Activated T-cell treated with anti-CD3 and anti-CD28 coated beads, Interleukin-2, amount 50 U/mL, for 72 hours (primary cell): Measurements from ENCODE around the gene SORBS2. TPM values are rescaled to one million over a fixed set of nuclear protein-coding genes. Genes with fewer than 3 reads are reported as not detected.
"Not testable (repeated sequence)": the region's sequence is repeated elsewhere in the genome, so short reads cannot be mapped to it uniquely, and the experiment has no call there.

Experiments
- ATAC-seq, 2 donors: fragments of 150-1000 bp; cut with Tn5 transposase; replicated peaks in 1 of 2; 2 replicates each; pipeline ENCODE4 v1.10.0; 2021; ENCODE audit warnings: moderate library complexity in 2 of 2, mild to moderate bottlenecking in 1 of 2
- DNase-seq, 2 donors: peaks; one replicate each; pipeline ENCODE4 v3.0.0; 2021 to 2022; ENCODE audit warnings: mixed read lengths in 1 of 2
- H3K27ac Mint-ChIP-seq: one replicate; pipeline ENCODE4 v1.8.0; 2022; ENCODE audit warnings: mild to moderate bottlenecking, moderate library complexity, mixed read lengths
- H3K27me3 Mint-ChIP-seq: one replicate; pipeline ENCODE4 v1.8.0; 2022; ENCODE audit warnings: low read depth, mixed read lengths
- H3K36me3 Mint-ChIP-seq, 2 donors: one replicate each; pipeline ENCODE4 v1.8.0; 2022; ENCODE audit warnings: mixed read lengths in 2 of 2, mild to moderate bottlenecking in 1 of 2; ENCODE audit not compliant: insufficient read depth in 2 of 2
- H3K4me1 Mint-ChIP-seq: one replicate; pipeline ENCODE4 v1.8.0; 2022; ENCODE audit warnings: low read depth, mixed read lengths
- H3K4me3 Mint-ChIP-seq, 2 donors: one replicate each; pipeline ENCODE4 v1.8.0; 2022; ENCODE audit warnings: mild to moderate bottlenecking in 2 of 2, mixed read lengths in 2 of 2, moderate library complexity in 2 of 2
- H3K9me3 Mint-ChIP-seq, 2 donors: one replicate each; pipeline ENCODE4 v1.8.0; 2022; ENCODE audit warnings: mixed read lengths in 2 of 2
- total RNA-seq, 2 donors: library from RNA; stranded (reverse); gene quantifications; one replicate each; pipeline ENCODE4 v1.2.3, GENCODE V29; 2022

The SORBS2 gene
- total RNA-seq, 2 donors from 2014 or later = 0.26 TPM; not detected in 1

DNA sequence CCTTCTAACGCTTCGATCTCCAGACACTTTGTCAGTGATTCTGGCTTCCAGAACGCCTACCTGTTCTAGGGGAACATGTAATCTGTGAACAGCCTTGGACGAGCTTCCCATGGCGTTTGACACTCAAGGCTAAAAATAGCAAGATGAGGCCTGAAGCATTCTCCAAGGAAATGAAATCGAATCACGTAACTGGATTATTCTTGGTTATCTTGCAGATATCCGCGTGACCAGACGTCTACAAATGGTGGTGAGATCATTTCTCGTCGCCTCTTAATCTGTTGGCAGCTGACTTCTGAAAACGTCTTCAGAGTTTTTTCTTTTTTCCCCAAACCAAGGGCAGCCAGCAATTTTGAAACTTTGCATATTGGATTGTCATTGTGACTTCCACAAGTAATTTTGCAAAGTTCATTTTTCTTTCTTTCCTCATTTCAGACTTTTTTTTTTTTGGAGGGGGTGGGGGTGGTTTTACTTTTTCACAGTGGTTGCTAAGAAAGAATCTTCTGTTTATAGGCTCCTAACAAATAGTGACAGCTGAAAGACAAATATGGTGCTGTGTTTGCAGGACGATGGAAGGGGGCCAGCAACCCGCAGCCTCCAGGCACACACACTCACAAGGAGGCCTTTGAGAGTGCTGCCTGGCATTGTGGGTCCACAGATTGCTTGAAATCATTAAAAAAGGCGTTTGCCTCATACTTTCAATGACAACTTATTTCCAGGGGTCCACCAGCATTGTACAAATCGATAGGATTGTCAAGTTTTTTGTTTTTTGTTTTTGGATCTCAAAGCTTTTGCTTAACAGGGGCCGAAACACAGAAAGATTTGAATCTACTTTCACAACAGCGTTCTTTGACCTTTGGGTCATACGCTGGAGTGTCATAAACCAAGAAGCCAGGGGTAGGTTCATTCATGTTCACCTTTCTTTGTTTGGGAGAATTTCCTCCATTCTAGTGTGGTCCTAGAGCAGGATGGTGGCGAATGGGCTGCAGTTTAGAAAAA, 244.3 kb downstream of the SORBS2 start:
- H3K4me3 Mint-ChIP-seq = no peak overlapping the region
- H3K27ac Mint-ChIP-seq = no peak overlapping the region
- H3K36me3 Mint-ChIP-seq = peaks cover 0 to 2% of the 10 kb centered on the region in 2 donors
- peaks cover 19% of the 10 kb centered on the region for H3K4me1 Mint-ChIP-seq
- no peaks in the 10 kb centered on the region for H3K9me3 Mint-ChIP-seq
- H3K27me3 Mint-ChIP-seq = peaks cover 11% of the 10 kb centered on the region
- DNase-seq (no peak), ATAC-seq (no peak)

DNA sequence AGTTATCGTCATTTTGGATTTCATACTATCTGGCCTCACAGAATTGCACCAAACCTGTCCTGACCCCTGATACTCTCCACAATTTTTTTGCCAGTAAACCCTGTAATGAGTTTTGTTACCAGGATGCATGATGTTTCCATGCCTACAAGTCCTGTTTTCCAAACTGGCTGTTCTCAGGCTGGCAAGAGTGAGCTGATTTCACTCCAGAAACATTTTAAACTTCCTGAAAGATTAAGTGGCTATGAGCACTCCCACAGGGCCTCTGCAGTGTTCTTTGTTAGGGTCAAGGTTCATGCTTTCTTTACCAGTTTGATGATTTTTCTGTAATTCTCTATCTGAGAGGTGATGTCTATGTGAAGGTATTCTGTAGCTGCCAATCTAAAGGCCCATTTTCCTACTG, 245.0 kb downstream of the SORBS2 start:
- Mint-ChIP-seq H3K36me3 (peaks cover 0 to 2% of the 10 kb centered on the region in 2 donors), H3K27ac (no peak overlapping the region), H3K9me3 (no peaks in the 10 kb centered on the region), H3K27me3 (peaks cover 16% of the 10 kb centered on the region), H3K4me3 (no peak overlapping the region), H3K4me1 (peaks cover 19% of the 10 kb centered on the region)
- no peak for DNase-seq
- ATAC-seq = no peak

DNA sequence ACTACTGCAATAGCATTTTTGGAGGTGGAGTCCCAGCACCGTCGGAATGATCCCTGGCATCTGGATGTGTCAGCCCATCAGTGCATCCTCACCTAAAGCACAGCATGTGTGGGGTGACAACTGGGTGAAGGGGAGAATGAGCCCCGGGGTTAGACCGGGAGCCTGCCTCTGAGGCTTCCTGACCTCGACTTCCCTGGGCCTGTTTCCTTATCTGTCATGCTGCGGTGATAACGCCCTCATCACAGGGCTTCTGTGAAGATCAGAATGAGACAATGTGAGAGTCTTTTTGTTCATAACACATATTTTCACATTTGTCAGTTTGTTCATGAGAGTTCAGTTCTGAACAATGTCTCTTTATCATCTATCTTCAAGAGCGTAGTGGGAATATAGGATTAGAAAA, 245.6 kb downstream of the SORBS2 start:
- H3K9me3 Mint-ChIP-seq = no peaks in the 10 kb centered on the region
- peak; percentile 93 to 95 for ATAC-seq
- H3K36me3 Mint-ChIP-seq = peaks cover 0 to 4% of the 10 kb centered on the region in 2 donors
- peak; percentile 57 to 70 for DNase-seq
- peak overlapping the region in 1 of 2 donors; percentile 0 for H3K4me3 Mint-ChIP-seq
- peaks cover 19% of the 10 kb centered on the region for H3K27me3 Mint-ChIP-seq
- H3K4me1 Mint-ChIP-seq = peaks cover 19% of the 10 kb centered on the region
- peak overlapping the region; percentile 3 for H3K27ac Mint-ChIP-seq

DNA sequence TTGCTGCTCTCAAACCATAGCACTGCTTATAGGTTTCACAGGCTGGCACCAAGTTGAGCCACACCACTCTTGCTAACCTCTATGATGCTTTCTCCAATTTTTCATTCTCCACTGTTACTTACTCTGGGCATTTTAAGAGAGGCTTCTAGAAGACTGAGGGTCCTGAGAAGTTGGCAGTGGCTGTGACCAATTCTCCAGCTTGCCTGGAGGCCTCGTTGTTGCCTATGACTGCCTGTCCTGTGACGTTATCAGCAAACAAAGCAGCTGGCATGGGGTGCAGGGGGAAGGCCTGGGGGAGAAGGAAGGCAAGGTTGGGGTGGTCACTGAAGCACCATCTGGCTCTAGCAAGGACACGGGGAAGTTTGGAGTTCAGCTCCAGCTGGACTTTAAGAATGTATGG, 246.3 kb downstream of the SORBS2 start:
- ATAC-seq = no peak
- DNase-seq = no peak
- no peak overlapping the region for H3K4me3 Mint-ChIP-seq
- H3K36me3 Mint-ChIP-seq = peaks cover 0 to 6% of the 10 kb centered on the region in 2 donors
- H3K27ac Mint-ChIP-seq = no peak overlapping the region
- peaks cover 19% of the 10 kb centered on the region for H3K27me3 Mint-ChIP-seq
- peaks cover 0 to 2% of the 10 kb centered on the region in 2 donors for H3K9me3 Mint-ChIP-seq
- peaks cover 19% of the 10 kb centered on the region for H3K4me1 Mint-ChIP-seq

DNA sequence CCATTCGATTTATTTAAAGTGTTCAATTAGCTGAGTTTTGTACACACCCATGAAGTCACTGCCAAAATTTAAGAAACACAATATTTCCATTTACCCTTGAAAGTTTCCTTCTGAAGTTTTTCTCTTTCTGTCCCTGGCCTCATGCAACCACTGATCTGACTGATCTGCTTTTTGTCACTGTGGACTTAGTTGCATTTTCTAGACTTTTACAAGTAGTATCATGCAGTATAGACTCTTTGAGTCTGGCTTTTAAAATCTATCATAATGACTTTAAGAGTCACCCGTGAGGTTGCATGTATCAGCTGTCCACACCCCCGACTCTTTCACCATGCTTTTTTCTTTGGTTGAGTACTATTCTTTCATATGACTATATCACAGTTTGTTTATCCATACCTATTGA, 247.6 kb downstream of the SORBS2 start:
- DNase-seq = no peak
- Mint-ChIP-seq H3K4me3 (no peak overlapping the region), H3K4me1 (peaks cover 19% of the 10 kb centered on the region), H3K27ac (no peak overlapping the region), H3K27me3 (peaks cover 11% of the 10 kb centered on the region), H3K36me3 (peaks cover 0 to 6% of the 10 kb centered on the region in 2 donors), H3K9me3 (peaks cover 0 to 2% of the 10 kb centered on the region in 2 donors)
- ATAC-seq = peak; percentile 37 to 47

DNA sequence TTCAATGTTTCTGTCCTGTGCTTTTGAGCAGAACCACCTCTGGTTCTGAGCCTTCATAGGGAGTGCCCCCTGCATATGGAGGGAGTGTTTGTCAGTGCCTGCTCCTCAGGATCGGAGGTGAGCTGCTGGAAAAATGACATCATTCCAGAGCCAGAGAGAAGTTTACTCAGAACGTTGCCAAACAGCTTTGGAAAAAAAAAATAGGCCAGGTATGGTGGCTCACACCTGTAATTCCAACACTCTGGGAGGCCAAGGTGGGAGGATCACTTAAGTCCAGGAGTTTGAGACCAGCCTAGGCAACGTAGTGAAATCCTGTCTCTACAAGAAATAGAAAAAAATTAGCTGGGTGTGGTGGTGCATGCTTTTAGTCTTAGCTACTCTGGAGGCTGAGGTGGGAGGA, 249.5 kb downstream of the SORBS2 start:
- Mint-ChIP-seq H3K27me3 (peaks cover 26% of the 10 kb centered on the region), H3K9me3 (peaks cover 0 to 2% of the 10 kb centered on the region in 2 donors), H3K4me3 (no peak overlapping the region), H3K36me3 (peaks cover 0 to 6% of the 10 kb centered on the region in 2 donors), H3K27ac (no peak overlapping the region), H3K4me1 (peaks cover 19% of the 10 kb centered on the region)
- DNase-seq (no peak), ATAC-seq (no peak)

DNA sequence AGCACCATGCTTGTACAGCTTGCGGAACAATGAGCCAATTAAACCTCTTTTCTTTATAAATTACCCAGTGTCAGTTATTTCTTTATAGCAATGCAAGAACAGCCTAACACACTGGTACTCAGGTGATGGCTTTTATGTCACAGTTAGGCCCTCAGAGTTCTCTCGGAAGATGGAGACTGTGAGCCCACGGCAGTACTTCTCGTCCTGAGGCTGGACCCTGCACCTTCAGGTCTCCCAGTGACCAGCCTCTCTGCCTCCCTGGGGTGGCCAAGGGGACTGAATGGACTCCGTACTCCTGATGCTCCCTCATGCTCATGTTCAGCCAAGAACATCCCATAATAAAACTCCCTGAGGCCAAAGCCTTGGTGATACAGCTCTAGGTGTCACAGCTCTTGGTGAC, 251.7 kb downstream of the SORBS2 start:
- DNase-seq = no peak
- H3K4me3 Mint-ChIP-seq = no peak overlapping the region
- H3K27ac Mint-ChIP-seq = no peak overlapping the region

DNA sequence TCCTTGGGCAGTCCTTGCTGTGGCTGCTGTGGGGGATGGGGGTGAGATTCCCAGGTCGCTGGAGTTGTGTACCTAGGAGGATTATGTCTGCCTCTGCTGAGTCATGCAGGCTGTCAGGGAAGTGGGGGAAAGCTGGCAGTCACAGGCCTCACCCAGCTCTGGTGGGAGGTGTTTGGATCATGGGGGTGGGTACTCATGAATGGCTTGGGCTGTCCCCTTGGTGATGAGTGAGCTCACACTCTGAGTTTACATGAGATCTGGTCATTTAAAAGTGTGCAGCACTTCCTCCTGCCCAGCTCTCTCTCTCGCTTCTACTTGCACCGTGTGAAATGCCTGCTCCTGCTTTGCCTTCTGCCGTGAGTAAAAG, 252.1 kb downstream of the SORBS2 start:
- H3K27me3 Mint-ChIP-seq = peaks cover 51% of the 10 kb centered on the region
- ATAC-seq (no peak), DNase-seq (no peak)
- H3K27ac Mint-ChIP-seq = no peak overlapping the region
- no peaks in the 10 kb centered on the region for H3K4me1 Mint-ChIP-seq
- H3K4me3 Mint-ChIP-seq = no peak overlapping the region
- H3K9me3 Mint-ChIP-seq = peaks cover 0 to 2% of the 10 kb centered on the region in 2 donors
- H3K36me3 Mint-ChIP-seq = peaks cover 0 to 6% of the 10 kb centered on the region in 2 donors

More for the DNA sequence above, 251.7 kb downstream of the SORBS2 start:
- Mint-ChIP-seq H3K9me3 (peaks cover 0 to 2% of the 10 kb centered on the region in 2 donors), H3K27me3 (peaks cover 47% of the 10 kb centered on the region), H3K36me3 (peaks cover 0 to 6% of the 10 kb centered on the region in 2 donors), H3K4me1 (no peaks in the 10 kb centered on the region)
- ATAC-seq = no peak

DNA sequence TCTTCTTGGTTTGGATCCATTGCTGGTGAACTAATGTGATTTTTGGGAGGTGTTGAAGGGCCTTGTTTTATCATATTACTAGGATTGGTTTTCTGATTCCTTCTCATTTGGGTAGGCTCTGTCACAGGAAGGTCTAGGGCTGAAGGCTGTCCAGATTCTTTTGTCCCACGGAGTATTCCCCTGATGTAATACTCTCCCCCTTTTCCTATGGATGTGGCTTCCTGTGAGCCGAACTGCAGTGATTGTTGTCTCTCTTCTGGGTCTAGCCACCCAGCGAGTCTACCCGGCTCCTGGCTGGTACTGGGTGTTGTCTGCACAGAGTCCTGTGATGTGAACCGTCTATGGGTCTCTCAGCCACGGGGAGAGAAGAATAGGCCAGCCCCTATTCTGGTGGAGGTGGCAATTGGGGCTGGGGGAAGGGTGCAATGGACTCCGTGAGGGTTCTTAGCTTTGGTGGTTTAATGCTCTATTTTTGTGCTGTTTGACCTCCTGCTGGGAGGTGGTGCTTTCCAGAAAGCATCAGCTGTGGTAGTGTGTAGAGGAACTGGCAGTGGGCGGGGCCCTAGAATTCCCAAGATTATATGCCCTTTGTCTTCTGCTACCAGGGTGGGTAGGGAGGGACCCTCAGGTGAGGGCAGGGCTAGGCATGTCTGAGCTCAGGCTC, 252.6 kb downstream of the SORBS2 start:
- ATAC-seq, H3K4me3 Mint-ChIP-seq, H3K4me1 Mint-ChIP-seq, H3K27ac Mint-ChIP-seq, DNase-seq, H3K9me3 Mint-ChIP-seq, H3K36me3 Mint-ChIP-seq: not testable (repeated sequence)
- peaks cover 55% of the 10 kb centered on the region for H3K27me3 Mint-ChIP-seq

DNA sequence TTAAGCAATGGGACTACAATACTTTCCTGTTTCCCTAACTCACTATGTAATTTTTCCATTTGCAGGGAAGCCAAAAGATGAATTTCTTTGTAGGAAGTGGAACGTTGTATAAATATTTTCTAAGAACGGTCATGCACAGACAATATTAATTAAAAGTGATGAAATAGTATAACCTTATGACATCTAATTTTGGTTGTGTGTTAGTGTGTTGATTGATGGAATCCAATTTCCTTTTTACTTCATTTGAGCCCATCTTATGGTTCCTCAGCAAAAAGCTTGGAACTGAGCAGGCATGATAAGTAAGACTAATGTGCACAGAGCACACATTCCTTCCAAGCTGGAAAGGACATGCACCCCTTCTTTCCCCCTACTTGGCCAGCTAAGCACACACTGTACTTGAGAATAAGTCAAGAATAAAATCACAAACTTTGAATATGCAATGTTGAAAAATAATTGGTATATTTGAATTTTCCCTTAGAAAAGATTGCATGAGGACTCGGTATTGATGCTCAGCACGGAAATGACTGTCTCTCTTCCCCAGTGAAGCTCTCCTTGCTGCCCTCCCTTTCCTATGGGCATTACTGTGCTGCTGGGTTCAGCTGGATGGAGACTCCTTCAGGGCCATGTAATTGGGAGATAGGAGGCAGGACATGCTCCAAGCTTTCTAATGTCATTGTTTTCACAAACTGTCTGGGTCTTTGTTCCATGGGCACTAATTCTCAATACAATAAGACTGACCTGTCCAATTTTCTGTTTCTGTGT, 257.4 kb downstream of the SORBS2 start:
- no peak overlapping the region for H3K27ac Mint-ChIP-seq
- H3K27me3 Mint-ChIP-seq = peaks cover 56% of the 10 kb centered on the region
- H3K36me3 Mint-ChIP-seq = no peaks in the 10 kb centered on the region
- ATAC-seq = no peak
- no peaks in the 10 kb centered on the region for H3K9me3 Mint-ChIP-seq
- no peak for DNase-seq
- H3K4me1 Mint-ChIP-seq = no peaks in the 10 kb centered on the region
- H3K4me3 Mint-ChIP-seq = no peak overlapping the region

DNA sequence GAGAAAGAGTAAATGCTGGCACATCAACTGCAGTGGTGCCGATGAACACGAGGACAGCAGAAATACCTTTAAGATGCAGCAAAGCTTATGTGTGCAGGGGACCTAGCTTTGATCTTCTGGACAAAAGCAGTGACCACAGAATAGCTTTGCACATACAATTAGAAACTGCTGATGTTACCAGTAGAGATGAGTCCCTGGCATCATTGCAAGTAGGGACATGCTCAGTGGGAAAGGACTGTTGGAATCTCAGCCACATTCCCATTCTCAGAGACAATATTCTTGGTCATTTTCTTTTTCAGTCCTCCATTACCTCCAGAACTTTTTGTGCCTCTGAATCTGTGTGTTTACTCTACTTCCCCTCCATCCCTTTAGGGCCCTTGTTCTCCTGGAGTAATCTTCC, 259.7 kb downstream of the SORBS2 start:
- Mint-ChIP-seq H3K9me3 (no peaks in the 10 kb centered on the region), H3K4me3 (no peak overlapping the region), H3K27ac (no peak overlapping the region), H3K4me1 (no peaks in the 10 kb centered on the region), H3K36me3 (no peaks in the 10 kb centered on the region), H3K27me3 (peaks cover 44% of the 10 kb centered on the region)
- DNase-seq (no peak), ATAC-seq (no peak)

DNA sequence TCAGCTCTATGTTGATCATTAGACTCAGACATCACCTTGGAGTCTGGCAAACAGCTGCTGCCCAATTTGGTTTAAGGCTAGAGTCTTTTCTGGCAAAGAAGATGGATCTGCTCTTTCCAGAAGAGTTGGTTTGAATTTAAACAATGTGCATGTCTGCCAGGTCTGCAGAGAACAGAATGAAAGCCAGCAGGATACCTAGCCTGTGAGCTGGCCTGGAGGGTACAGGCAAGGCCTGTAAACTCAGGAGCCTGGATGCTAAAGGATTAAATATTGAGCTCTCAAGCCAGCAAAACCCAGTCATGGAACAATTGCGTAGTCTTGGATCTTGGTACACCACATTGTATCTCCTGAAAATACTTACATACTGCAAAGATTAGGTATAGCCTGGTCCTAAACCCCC, 261.1 kb downstream of the SORBS2 start:
- no peak for ATAC-seq
- Mint-ChIP-seq H3K4me3 (no peak overlapping the region), H3K4me1 (no peaks in the 10 kb centered on the region), H3K9me3 (no peaks in the 10 kb centered on the region), H3K27ac (no peak overlapping the region), H3K36me3 (no peaks in the 10 kb centered on the region), H3K27me3 (peaks cover 32% of the 10 kb centered on the region)
- DNase-seq = no peak
